Erythroblast (primary cell): ENCODE results near the gene MOB3B.

Experiments
- GATA1 ChIP-seq: IDR thresholded peaks from 2 replicates; pipeline ENCODE4 v1.6.1; 2011; ENCODE audit warnings: low read depth, mild to moderate bottlenecking, control low read depth, low read length, moderate library complexity
- POLR2A ChIP-seq: IDR thresholded peaks from 2 replicates; pipeline ENCODE4 v1.6.1; 2011; ENCODE audit warnings: mild to moderate bottlenecking, low read length

GRCh38 chr9:27428551-27428950, 101.1 kb downstream of the MOB3B start:
- TF ChIP-seq POLR2A (no peak), GATA1 (no peak)
